GM21360 (cell line): ENCODE data around the gene ACTN1.

ENCODE experiments used
- ATAC-seq: cut with Tn5 transposase; IDR thresholded peaks from one replicate; pipeline ENCODE4 v1.9.1; 2021; ENCODE audit warnings: mild to moderate bottlenecking, moderate library complexity; ENCODE audit not compliant: unreplicated experiment

ACTN1 gene

DNA sequence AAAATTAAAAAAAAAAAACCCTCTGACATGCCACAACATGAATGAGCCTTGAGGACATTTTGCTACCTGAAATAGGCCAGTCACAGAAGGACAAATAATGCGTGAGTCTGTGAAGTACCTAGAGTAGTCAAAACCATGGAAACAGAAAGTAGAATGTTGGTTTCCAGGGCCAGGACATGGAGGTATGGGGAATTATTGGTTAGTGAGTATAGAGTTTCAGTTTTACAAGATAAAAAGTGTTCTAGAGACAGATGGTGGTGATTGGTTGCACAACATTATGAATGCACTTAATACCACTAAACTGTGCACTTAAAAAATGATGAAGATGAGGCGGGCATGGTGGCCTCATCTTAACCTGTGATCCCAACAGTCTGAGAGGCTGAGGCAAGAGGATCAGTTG is 138.6 kb downstream of the ACTN1 start:
- peak; percentile 57 for ATAC-seq

DNA sequence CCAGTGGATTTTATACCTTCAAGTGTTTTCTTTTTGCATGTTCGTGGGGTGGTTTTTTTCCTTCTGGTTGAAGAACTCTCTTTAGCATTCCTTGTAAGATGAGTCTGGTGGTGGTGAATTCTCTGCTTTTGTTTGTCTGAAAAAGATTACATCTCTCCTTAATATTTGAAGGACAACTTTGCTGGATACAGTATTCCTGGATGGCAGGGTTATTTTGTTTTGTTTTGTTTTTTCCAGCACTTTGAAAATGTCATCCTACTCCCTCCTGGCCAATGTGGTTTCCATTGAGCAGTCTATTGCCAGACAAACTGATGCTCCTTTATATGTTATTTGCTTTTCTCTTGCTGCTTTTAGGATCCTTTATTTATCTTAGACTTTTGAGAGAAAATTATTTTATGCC is 143.0 kb downstream of the ACTN1 start:
- ATAC-seq, result no peak

DNA sequence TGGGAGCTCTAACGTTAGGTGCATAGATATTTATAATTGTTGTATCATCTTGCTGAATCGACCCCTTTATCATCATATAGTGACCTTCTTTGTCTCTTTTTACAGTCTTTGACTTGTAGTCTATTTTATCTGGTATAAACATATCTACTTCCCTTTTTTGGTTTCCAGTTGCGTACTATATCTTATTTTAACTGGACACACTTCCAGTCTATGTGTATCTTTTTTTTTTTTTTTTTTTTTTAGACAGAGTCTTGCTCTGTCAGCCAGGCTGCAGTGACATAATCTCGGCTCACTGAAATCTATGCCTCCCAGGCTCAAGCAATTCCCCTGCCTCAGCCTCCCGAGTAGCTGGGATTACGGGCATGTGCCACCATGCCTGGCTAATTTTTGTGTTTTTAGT is 144.3 kb downstream of the ACTN1 start:
- ATAC-seq, result no peak

DNA sequence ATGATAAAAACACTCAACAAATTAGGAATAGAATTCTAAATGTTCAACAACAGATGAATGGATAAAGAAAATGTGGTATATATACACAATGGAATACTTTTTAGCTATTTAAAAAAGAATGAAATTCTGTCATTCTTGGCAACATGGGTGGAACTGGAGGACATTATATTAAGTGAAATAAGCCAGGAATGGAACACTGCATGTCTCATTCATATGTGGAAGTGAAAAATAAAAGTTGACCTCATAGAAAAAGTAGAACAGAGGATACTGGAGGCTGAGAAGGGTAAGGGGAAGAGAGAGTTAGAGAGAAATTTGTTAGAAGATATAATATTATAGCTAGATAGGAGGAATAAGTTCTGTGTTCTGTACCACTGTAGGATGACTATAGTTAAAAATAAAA is 150.4 kb downstream of the ACTN1 start:
- no peak for ATAC-seq

DNA sequence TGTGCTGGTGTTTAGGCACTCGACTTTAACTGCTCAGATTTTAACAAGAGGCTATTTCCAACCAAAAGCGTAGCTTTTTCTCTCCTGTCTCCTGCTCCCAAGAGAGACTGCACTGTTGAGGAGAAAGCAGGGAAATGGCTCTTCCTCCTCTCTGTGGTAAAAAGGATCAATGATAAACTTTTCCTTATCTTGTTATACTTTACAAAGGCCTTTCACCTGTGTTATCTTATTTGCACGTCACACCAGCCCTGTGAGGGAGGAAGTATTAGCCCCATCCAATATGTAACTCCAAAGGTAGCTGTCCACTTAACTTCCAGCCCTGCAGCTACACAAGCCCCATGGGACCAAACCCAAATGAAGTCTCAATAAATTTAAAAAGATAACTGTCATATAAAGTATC is 153.4 kb downstream of the ACTN1 start:
- ATAC-seq, result no peak

DNA sequence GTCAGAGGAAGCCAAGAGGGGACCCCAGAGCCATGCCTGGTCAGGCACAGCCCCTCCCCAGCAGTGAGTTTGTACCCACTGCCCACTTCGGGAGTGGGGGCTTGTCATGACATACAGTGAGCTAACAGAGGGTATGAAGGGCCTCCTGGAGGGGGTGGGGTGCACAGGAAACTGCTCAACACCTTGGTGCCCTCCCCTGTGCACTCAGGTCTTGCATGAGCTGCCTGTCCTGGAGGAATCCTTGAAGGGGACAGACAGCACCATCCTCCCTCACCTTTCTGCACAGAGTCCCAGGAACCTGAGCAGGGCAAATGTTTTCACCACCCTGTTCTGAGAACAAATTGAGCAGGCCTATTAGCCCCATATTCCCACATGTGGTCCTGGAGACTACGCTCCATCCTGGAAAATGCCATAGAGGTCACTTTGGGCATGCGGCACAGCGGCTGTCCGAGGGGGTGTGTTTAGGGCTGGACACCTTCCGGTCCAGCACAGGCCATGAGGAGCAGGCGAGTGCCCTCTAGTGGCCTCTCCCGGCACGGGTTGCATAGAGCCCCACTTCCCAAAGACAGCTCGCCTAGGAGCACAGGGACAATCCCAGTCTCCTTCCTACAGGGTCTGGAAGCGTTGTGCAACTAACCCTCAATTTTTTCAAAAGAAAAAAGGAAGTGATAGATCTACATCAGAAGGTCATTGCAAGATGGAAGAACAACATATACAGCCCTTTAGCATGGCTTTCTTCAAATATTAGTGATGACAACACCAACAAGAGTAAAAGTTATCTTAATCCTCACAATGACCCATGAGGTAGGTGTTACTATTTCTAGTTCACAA is 154.4 kb downstream of the ACTN1 start:
- no peak for ATAC-seq

DNA sequence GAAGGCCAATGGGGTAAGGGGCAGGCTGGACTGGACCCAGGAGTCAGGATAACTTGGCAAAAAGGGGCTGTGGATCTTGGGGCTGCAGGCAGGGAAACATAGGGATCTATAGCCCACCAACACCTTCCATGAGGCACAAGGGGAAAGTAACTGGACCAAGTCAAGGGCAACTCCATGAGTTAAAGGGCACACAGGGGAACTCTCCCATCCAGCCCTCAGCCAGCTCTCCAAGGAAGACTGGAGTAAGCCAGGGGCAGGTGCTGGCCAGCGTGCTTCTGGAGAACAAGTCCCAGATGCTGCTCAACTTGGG is 154.9 kb downstream of the ACTN1 start:
- ATAC-seq, result no peak
